BLaER1 (cell line): Measurements from ENCODE around the gene ADCK1.

Experiments
- H3K27ac ChIP-seq: shearing (Covaris generic); formaldehyde crosslinking; 2 replicates; pipeline ENCODE4 v1.8.1; 2022
- H3K27me3 ChIP-seq: shearing (Covaris generic); formaldehyde crosslinking; 2 replicates; pipeline ENCODE4 v1.8.1; 2022
- H3K36me3 ChIP-seq: shearing (Covaris generic); formaldehyde crosslinking; 2 replicates; pipeline ENCODE4 v1.8.1; 2022
- H3K4me1 ChIP-seq: shearing (Covaris generic); formaldehyde crosslinking; 2 replicates; pipeline ENCODE4 v1.8.1; 2022
- H3K4me2 ChIP-seq: shearing (Covaris generic); formaldehyde crosslinking; 2 replicates; pipeline ENCODE4 v1.8.1; 2022
- H3K4me3 ChIP-seq: shearing (Covaris generic); formaldehyde crosslinking; 2 replicates; pipeline ENCODE4 v1.8.1; 2022
- H3K9ac ChIP-seq: shearing (Covaris generic); formaldehyde crosslinking; 2 replicates; pipeline ENCODE4 v1.8.1; 2022
- H3K9me3 ChIP-seq: shearing (Covaris generic); formaldehyde crosslinking; 2 replicates; pipeline ENCODE4 v1.8.1; 2022
- H4K20me1 ChIP-seq: shearing (Covaris generic); formaldehyde crosslinking; 2 replicates; pipeline ENCODE4 v1.8.1; 2022
- Cebpa-rat ChIP-seq: shearing (Covaris generic); IDR thresholded peaks from 2 replicates; pipeline ENCODE4 v1.8.1; 2022

The ADCK1 gene

GRCh38 chr14:77889971-77890442, 90.1 kb downstream of the ADCK1 start:
- H3K27me3 ChIP-seq = no peaks in the 10 kb centered on the region
- H3K9ac ChIP-seq = no peak overlapping the region

GRCh38 chr14:77890873-77891272, 91.0 kb downstream of the ADCK1 start:
- Histone ChIP-seq H3K4me3 (no peak overlapping the region), H3K9ac (no peak overlapping the region), H3K4me1 (no peaks in the 10 kb centered on the region), H3K27me3 (no peaks in the 10 kb centered on the region), H4K20me1 (no peaks in the 10 kb centered on the region), H3K4me2 (no peak overlapping the region), H3K9me3 (peaks cover 18% of the 10 kb centered on the region), H3K36me3 (peaks cover 26% of the 10 kb centered on the region), H3K27ac (no peak overlapping the region)
- no peak for TF ChIP-seq Cebpa-rat

More at GRCh38 chr14:77889971-77890442, 90.1 kb downstream of the ADCK1 start:
- Histone ChIP-seq H3K27ac (no peak overlapping the region), H3K36me3 (peaks cover 26% of the 10 kb centered on the region), H3K4me1 (no peaks in the 10 kb centered on the region; the same call in 1 of the 2 replicates), H4K20me1 (no peaks in the 10 kb centered on the region), H3K4me2 (no peak overlapping the region), H3K4me3 (no peak overlapping the region), H3K9me3 (peaks cover 18% of the 10 kb centered on the region)
- no peak for TF ChIP-seq Cebpa-rat

GRCh38 chr14:77892381-77892871, 92.5 kb downstream of the ADCK1 start:
- no peak for TF ChIP-seq Cebpa-rat

GRCh38 chr14:77892890-77893484, 93.1 kb downstream of the ADCK1 start:
- Histone ChIP-seq H4K20me1 (no peaks in the 10 kb centered on the region), H3K4me1 (no peaks in the 10 kb centered on the region), H3K4me3 (no peak overlapping the region), H3K4me2 (no peak overlapping the region), H3K27ac (no peak overlapping the region), H3K9me3 (peaks cover 15% of the 10 kb centered on the region), H3K36me3 (peaks cover 15% of the 10 kb centered on the region), H3K27me3 (no peaks in the 10 kb centered on the region), H3K9ac (no peak overlapping the region)
- TF ChIP-seq Cebpa-rat = no peak

More at GRCh38 chr14:77892381-77892871, 92.5 kb downstream of the ADCK1 start:
- H3K27ac ChIP-seq = no peak overlapping the region
- H3K4me3 ChIP-seq = no peak overlapping the region
- no peaks in the 10 kb centered on the region for H3K27me3 ChIP-seq
- H3K4me2 ChIP-seq = no peak overlapping the region
- H3K9me3 ChIP-seq = peaks cover 18% of the 10 kb centered on the region
- no peak overlapping the region for H3K9ac ChIP-seq
- no peaks in the 10 kb centered on the region for H3K4me1 ChIP-seq
- no peaks in the 10 kb centered on the region for H4K20me1 ChIP-seq
- H3K36me3 ChIP-seq = peaks cover 21% of the 10 kb centered on the region

- Histone ChIP-seq H3K36me3 (no peaks in the 10 kb centered on the region; the same call in 1 of the 2 replicates), H3K27ac (no peak overlapping the region), H3K9me3 (no peaks in the 10 kb centered on the region), H3K4me1 (no peaks in the 10 kb centered on the region), H3K4me3 (no peak overlapping the region), H3K4me2 (no peak overlapping the region), H4K20me1 (no peaks in the 10 kb centered on the region), H3K9ac (no peak overlapping the region), H3K27me3 (no peaks in the 10 kb centered on the region)
- TF ChIP-seq Cebpa-rat = no peak
Observed at GRCh38 chr14:77897374-77897773, 97.5 kb downstream of the ADCK1 start.

GRCh38 chr14:77902811-77903210, 102.9 kb downstream of the ADCK1 start:
- Histone ChIP-seq H3K27ac (no peak overlapping the region), H3K4me1 (no peaks in the 10 kb centered on the region), H3K36me3 (no peaks in the 10 kb centered on the region), H3K4me2 (no peak overlapping the region), H3K9me3 (no peaks in the 10 kb centered on the region), H3K9ac (no peak overlapping the region), H4K20me1 (no peaks in the 10 kb centered on the region), H3K4me3 (no peak overlapping the region), H3K27me3 (no peaks in the 10 kb centered on the region)
- TF ChIP-seq Cebpa-rat = no peak

GRCh38 chr14:77903221-77903620, 103.3 kb downstream of the ADCK1 start:
- no peaks in the 10 kb centered on the region for H3K9me3 ChIP-seq
- no peak overlapping the region for H3K4me3 ChIP-seq
- H3K27ac ChIP-seq = no peak overlapping the region
- H3K9ac ChIP-seq = no peak overlapping the region
- no peaks in the 10 kb centered on the region for H4K20me1 ChIP-seq
- H3K36me3 ChIP-seq = no peaks in the 10 kb centered on the region
- no peak for TF ChIP-seq Cebpa-rat
- no peak overlapping the region for H3K4me2 ChIP-seq
- H3K27me3 ChIP-seq = no peaks in the 10 kb centered on the region
- no peaks in the 10 kb centered on the region for H3K4me1 ChIP-seq

GRCh38 chr14:77903937-77904617, 104.2 kb downstream of the ADCK1 start:
- H3K27me3 ChIP-seq = no peaks in the 10 kb centered on the region
- no peaks in the 10 kb centered on the region for H3K9me3 ChIP-seq
- no peak overlapping the region for H3K9ac ChIP-seq
- H3K4me3 ChIP-seq = no peak overlapping the region
- TF ChIP-seq Cebpa-rat = no peak
- H3K27ac ChIP-seq = no peak overlapping the region
- H4K20me1 ChIP-seq = no peaks in the 10 kb centered on the region
- no peaks in the 10 kb centered on the region for H3K36me3 ChIP-seq
- H3K4me2 ChIP-seq = no peak overlapping the region
- no peaks in the 10 kb centered on the region for H3K4me1 ChIP-seq

GRCh38 chr14:77906446-77906845, 106.5 kb downstream of the ADCK1 start:
- H3K27me3 ChIP-seq = no peaks in the 10 kb centered on the region
- no peak for TF ChIP-seq Cebpa-rat
- no peak overlapping the region for H3K27ac ChIP-seq
- no peaks in the 10 kb centered on the region for H4K20me1 ChIP-seq
- H3K9me3 ChIP-seq = no peaks in the 10 kb centered on the region
- H3K9ac ChIP-seq = no peak overlapping the region
- H3K36me3 ChIP-seq = no peaks in the 10 kb centered on the region
- no peaks in the 10 kb centered on the region for H3K4me1 ChIP-seq
- H3K4me3 ChIP-seq = no peak overlapping the region
- no peak overlapping the region for H3K4me2 ChIP-seq

GRCh38 chr14:77908847-77909246, 108.9 kb downstream of the ADCK1 start:
- Histone ChIP-seq H4K20me1 (no peaks in the 10 kb centered on the region), H3K36me3 (no peaks in the 10 kb centered on the region), H3K4me1 (no peaks in the 10 kb centered on the region), H3K9ac (no peak overlapping the region), H3K9me3 (no peaks in the 10 kb centered on the region), H3K4me2 (no peak overlapping the region), H3K27ac (no peak overlapping the region), H3K27me3 (no peaks in the 10 kb centered on the region), H3K4me3 (no peak overlapping the region)
- TF ChIP-seq Cebpa-rat = no peak
